GM12891 (cell line): ENCODE data around the gene CCDC13.

Experiments
- POLR2A ChIP-seq: IDR thresholded peaks from 2 replicates; pipeline ENCODE4 v1.6.1; 2011; ENCODE audit warnings: low read depth, low read length, control low read depth
- POLR2AphosphoS5 ChIP-seq: IDR thresholded peaks from 2 replicates; pipeline ENCODE4 v1.6.1; 2011; ENCODE audit warnings: low read depth, low read length, control low read depth
- POU2F2 ChIP-seq: IDR thresholded peaks from 2 replicates; pipeline ENCODE4 v1.6.1; 2011; ENCODE audit warnings: low read depth, mild to moderate bottlenecking, control low read depth, low read length, moderate library complexity

DNA sequence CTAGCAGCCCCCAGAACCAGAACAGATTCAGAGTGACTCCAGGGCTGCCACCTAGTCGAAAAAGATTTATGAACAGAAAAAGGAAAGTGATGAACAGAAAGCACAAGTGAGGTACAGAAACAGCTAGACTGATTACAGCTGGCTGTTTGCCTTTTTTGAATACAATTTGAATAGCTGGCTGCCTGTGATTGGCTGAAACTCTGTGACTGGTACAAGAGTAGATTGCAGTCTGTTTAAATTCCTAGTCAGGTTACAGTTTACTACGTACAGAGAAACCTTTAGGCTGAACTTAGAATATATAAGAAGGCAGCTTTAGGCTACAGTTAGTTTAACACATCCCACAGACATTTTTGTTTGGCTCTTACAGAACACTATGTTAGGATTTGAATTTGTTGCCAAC is 10.0 kb downstream of the CCDC13 start:
- TF ChIP-seq POLR2A (no peak), POLR2AphosphoS5 (no peak), POU2F2 (no peak)
